Stimulated activated CD4-positive, alpha-beta T cell treated with anti-CD3 and anti-CD28 coated beads, Interleukin-2, amount 100 ng/mL, for 24 hours (primary cell): ENCODE measurements around the gene PTPRG.

ENCODE experiments used
- DNase-seq, 2 donors: peaks; one replicate each; pipeline ENCODE4 v3.0.0-alpha.2; 2020

PTPRG gene

GRCh38 chr3:62090519-62090918 lies 529.1 kb downstream of the PTPRG start:
- no peak for DNase-seq

- no peak for DNase-seq
Measured at GRCh38 chr3:62093025-62093424, 531.7 kb downstream of the PTPRG start.

GRCh38 chr3:62094461-62094860 lies 533.1 kb downstream of the PTPRG start:
- DNase-seq, result no peak

GRCh38 chr3:62095080-62095479 lies 533.7 kb downstream of the PTPRG start:
- no peak for DNase-seq

- DNase-seq, result no peak
Measured at GRCh38 chr3:62095756-62096155, 534.4 kb downstream of the PTPRG start.

GRCh38 chr3:62096521-62096920 lies 535.1 kb downstream of the PTPRG start:
- no peak for DNase-seq

- DNase-seq, result no peak
Measured at GRCh38 chr3:62097121-62097520, 535.8 kb downstream of the PTPRG start.

- no peak for DNase-seq
Measured at GRCh38 chr3:62098646-62099365, 537.4 kb downstream of the PTPRG start.

GRCh38 chr3:62100282-62100989 lies 539.1 kb downstream of the PTPRG start:
- no peak for DNase-seq

- DNase-seq, result no peak
Measured at GRCh38 chr3:62101488-62101887, 540.1 kb downstream of the PTPRG start.

GRCh38 chr3:62103531-62103930 lies 542.2 kb downstream of the PTPRG start:
- DNase-seq, result no peak

GRCh38 chr3:62109534-62109933 lies 548.2 kb downstream of the PTPRG start:
- no peak for DNase-seq

GRCh38 chr3:62110443-62111225 lies 549.3 kb downstream of the PTPRG start:
- DNase-seq, result no peak

- DNase-seq, result no peak
Measured at GRCh38 chr3:62113092-62113491, 551.7 kb downstream of the PTPRG start.

GRCh38 chr3:62114763-62115162 lies 553.4 kb downstream of the PTPRG start:
- no peak for DNase-seq

GRCh38 chr3:62117903-62118548 lies 556.7 kb downstream of the PTPRG start:
- DNase-seq, result no peak

GRCh38 chr3:62119139-62119538 lies 557.8 kb downstream of the PTPRG start:
- no peak for DNase-seq

GRCh38 chr3:62122819-62123218 lies 561.4 kb downstream of the PTPRG start:
- no peak for DNase-seq

GRCh38 chr3:62125380-62125779 lies 564.0 kb downstream of the PTPRG start:
- DNase-seq, result no peak

GRCh38 chr3:62127116-62127515 lies 565.7 kb downstream of the PTPRG start:
- DNase-seq, result no peak

- no peak for DNase-seq
Measured at GRCh38 chr3:62128051-62128450, 566.7 kb downstream of the PTPRG start.

GRCh38 chr3:62128681-62129080 lies 567.3 kb downstream of the PTPRG start:
- no peak for DNase-seq

- no peak for DNase-seq
Measured at GRCh38 chr3:62131050-62131449, 569.7 kb downstream of the PTPRG start.
